K562 (cell line): ENCODE data around the gene EVI5. TPM values are rescaled to one million over a fixed set of nuclear protein-coding genes. Genes with fewer than 3 reads are reported as not detected.

Source experiments
- ATAC-seq: fragments of 200-7000 bp; cut with Tn5 transposase; 3 replicates; pipeline ENCODE4 v1.9.1; 2020; ENCODE audit warnings: moderate library complexity
- BruUV-seq: library from RNA; stranded (reverse); fragments of 400-500 nt; replicated peaks from 2 replicates; lab custom pipeline; 2021; lab: Mats Ljungman, UMichigan
- CTCF ChIA-PET: fragments of 300-600 bp; formaldehyde crosslinking; extraction: SDS; loops from one replicate; lab custom pipeline; 2021; ENCODE audit warnings: low intra/inter-chr PET ratio; lab: Yijun Ruan, JAX
- POLR2A ChIA-PET: fragments of 300-600, 350-650 bp; sonication (Branson Sonifier 250); formaldehyde crosslinking; extraction: SDS; loops from one replicate; lab custom pipeline; 2021; ENCODE audit warnings: antibody characterized with exemption, inconsistent platforms; lab: Yijun Ruan, JAX
- DNase-seq, 4 experiments: peaks; one replicate each; pipeline versions ENCODE4 v3.0.0 to v3.0.0-alpha.2; 2011 to 2018; ENCODE audit warnings: low spot score in 3 of 4, mixed read lengths in 3 of 4; ENCODE audit errors: extremely low read depth in 1 of 4
- FAIRE-seq: peaks from 2 replicates; lab custom pipeline; 2011; peaks lifted over from hg19 to GRCh38; lab: Jason Lieb, UNC
- H2AFZ ChIP-seq: 2 replicates; pipeline ENCODE4 v1.6.0; 2011; ENCODE audit warnings: low read depth, low read length, control low read depth, inconsistent platforms
- H3K27ac ChIP-seq: fragments of 200-600 bp; 3 replicates; pipeline ENCODE4 v1.8.0; 2011; ENCODE audit warnings: low read depth, mild to moderate bottlenecking, control low read depth, inconsistent platforms, low read length, moderate library complexity, mixed read lengths; ENCODE audit errors: extremely low read depth
- H3K27me3 ChIP-seq, 2 experiments: fragments of 300-600 bp in 1 of 2; 2 replicates in 1 of 2; 3 replicates in 1 of 2; pipeline versions ENCODE4 v1.6.0 to v1.8.0; 2011; ENCODE audit warnings: inconsistent platforms in 2 of 2, low read length in 2 of 2, mild to moderate bottlenecking in 1 of 2, mixed read lengths in 1 of 2, moderate library complexity in 1 of 2; ENCODE audit not compliant: control insufficient read depth in 2 of 2, insufficient read depth in 2 of 2
- H3K36me3 ChIP-seq: fragments of 300-600 bp; 3 replicates; pipeline ENCODE4 v1.8.0; 2011; ENCODE audit warnings: mild to moderate bottlenecking, low read length, inconsistent platforms; ENCODE audit not compliant: control insufficient read depth, insufficient read depth
- H3K4me1 ChIP-seq, 2 experiments: fragments of 200-600 bp in 1 of 2; replicated peaks in 1 of 2; 2 replicates in 1 of 2; 3 replicates in 1 of 2; pipeline versions ENCODE4 v1.5.1 to v1.8.0; 2011; ENCODE audit warnings: inconsistent platforms in 2 of 2, low read length in 2 of 2, mild to moderate bottlenecking in 1 of 2, mixed read lengths in 1 of 2, moderate library complexity in 1 of 2; ENCODE audit not compliant: control insufficient read depth in 2 of 2, insufficient read depth in 2 of 2
- H3K4me2 ChIP-seq: 2 replicates; pipeline ENCODE4 v1.6.1; 2011; ENCODE audit warnings: low read length, control low read depth, inconsistent platforms, mixed read lengths; ENCODE audit not compliant: insufficient read depth
- H3K4me3 ChIP-seq: fragments of 200-600 bp; sonication (generic), shearing (Covaris generic); 2 replicates; pipeline ENCODE4 v1.5.1; 2016; ENCODE audit warnings: control low read depth, inconsistent platforms
- H3K79me2 ChIP-seq: fragments of 200-600 bp; 3 replicates; pipeline ENCODE4 v1.8.0; 2011; ENCODE audit warnings: low read length, inconsistent platforms; ENCODE audit not compliant: control insufficient read depth, insufficient read depth
- H3K9ac ChIP-seq, 2 experiments: 2 replicates each; pipeline versions ENCODE4 v1.6.0 to v1.6.1; 2011; ENCODE audit warnings: low read depth in 2 of 2, low read length in 2 of 2, control low read depth in 1 of 2, inconsistent platforms in 1 of 2, mild to moderate bottlenecking in 1 of 2, mixed read lengths in 1 of 2; ENCODE audit not compliant: insufficient read depth in 1 of 2
- H3K9me1 ChIP-seq: one replicate; pipeline ENCODE4 v1.6.0; 2011; ENCODE audit warnings: inconsistent platforms, mild to moderate bottlenecking, low read length, moderate library complexity; ENCODE audit not compliant: control insufficient read depth, insufficient read depth
- H3K9me3 ChIP-seq: replicated peaks from 2 replicates; pipeline ENCODE4 v1.5.1; 2011; ENCODE audit warnings: low read depth, low read length, inconsistent platforms; ENCODE audit not compliant: control insufficient read depth, insufficient read depth
- H4K20me1 ChIP-seq: replicated peaks from 2 replicates; pipeline ENCODE4 v1.6.1; 2011; ENCODE audit warnings: low read length, inconsistent platforms, mixed read lengths; ENCODE audit not compliant: control insufficient read depth, insufficient read depth
- ZNF644 ChIP-seq: fragments of 200-800 bp; sonication (Bioruptor generic); IDR thresholded peaks from 2 replicates; pipeline ENCODE4 v1.6.1; 2016; ENCODE audit warnings: low read depth, missing genetic modification characterization, missing compliant biosample characterization
- WGBS: fragments of 100-300 bp; shearing (Covaris generic); methylation state at CpG from one replicate; pipeline ENCODE4 v1.1.6; 2016; ENCODE audit warnings: low coverage, mixed read lengths; ENCODE audit not compliant: insufficient coverage; ENCODE audit errors: missing lambda C conversion rate; 5-methylcytosine and 5-hydroxymethylcytosine counted together
- in situ Hi-C: fragments of 300-500 bp; cut with MboI; formaldehyde crosslinking; loops from 4 replicates; pipeline ENCODE4 v1.15.0; 2018; ENCODE audit warnings: inconsistent platforms, mixed read lengths
- intact Hi-C: fragments of 100-400 bp; cut with micrococcal nuclease; formaldehyde crosslinking; loops from 2 replicates; pipeline ENCODE4 v1.14.2; 2022
- polyA plus RNA-seq, 8 experiments: library from polyadenylated mRNA; depleted of rRNA in 4 of 8; stranded (reverse) in 5 of 8; unstranded in 3 of 8; fragments of >200 nt; fragmentation: Nextera tagmentation in 2 of 8; fragmentation: Illumina TruSeq in 1 of 8; extraction: Ambion mirVana in 2 of 8; extraction: Trizol in 1 of 8; gene quantifications; 2 replicates each; pipeline versions ENCODE4 v1.2.1 to v1.2.3, GENCODE V29; 2011 to 2014; ENCODE audit warnings: inconsistent platforms in 1 of 8, missing spikeins in 1 of 8
- total RNA-seq, 7 experiments: library from RNA; depleted of rRNA in 6 of 7; stranded (reverse); fragments of >200 nt in 6 of 7; fragmentation: Illumina TruSeq in 2 of 7; extraction: Trizol in 2 of 7; gene quantifications; 2 replicates each; pipeline versions ENCODE4 v1.2.1 to v1.2.3, GENCODE V29; 2011 to 2021; ENCODE audit warnings: low replicate concordance in 1 of 7
- TF ChIP-seq, protein P1 (sequence below), 2 experiments: fragments of 450-650 bp in 1 of 2; sonication (generic) in 1 of 2; formaldehyde crosslinking in 1 of 2; IDR thresholded peaks; 2 replicates each; pipeline versions ENCODE4 v1.7.1 to v1.9.0; 2016 to 2022; ENCODE audit warnings: inconsistent platforms in 1 of 2, mild to moderate bottlenecking in 1 of 2, missing genetic modification reagents in 1 of 2

The EVI5 gene
- total and polyA plus RNA-seq, 9 of the 15 experiments (the other 6 are each of a cell fraction or from before 2014, with no cell fraction given), result 1.7 to 50.1 (median 13.7) TPM

GRCh38 chr1:92752719-92753118, 32.2 kb downstream of the EVI5 start:
- Histone ChIP-seq H3K27me3 (no peaks in the 10 kb centered on the region; a peak in 1 of 5 replicates), H3K4me2 (no peak overlapping the region), H3K9me3 (peaks cover 2% of the 10 kb centered on the region; the same call in 1 of the 2 replicates), H2AFZ (no peak overlapping the region)
- in situ Hi-C loops, result loop anchor here (5.0 kb wide), 1 partner anchor 75 kb away; no protein-coding TSS in a partner anchor
- CTCF ChIA-PET, result interaction anchor here (0.7 kb wide), 1 partner anchor 80 kb away, joined by 5 read pairs; no protein-coding TSS in a partner anchor
- WGBS, result 49% methylated on average over 3 of the region's 3 CpGs
- TF ChIP-seq, protein P1, sequence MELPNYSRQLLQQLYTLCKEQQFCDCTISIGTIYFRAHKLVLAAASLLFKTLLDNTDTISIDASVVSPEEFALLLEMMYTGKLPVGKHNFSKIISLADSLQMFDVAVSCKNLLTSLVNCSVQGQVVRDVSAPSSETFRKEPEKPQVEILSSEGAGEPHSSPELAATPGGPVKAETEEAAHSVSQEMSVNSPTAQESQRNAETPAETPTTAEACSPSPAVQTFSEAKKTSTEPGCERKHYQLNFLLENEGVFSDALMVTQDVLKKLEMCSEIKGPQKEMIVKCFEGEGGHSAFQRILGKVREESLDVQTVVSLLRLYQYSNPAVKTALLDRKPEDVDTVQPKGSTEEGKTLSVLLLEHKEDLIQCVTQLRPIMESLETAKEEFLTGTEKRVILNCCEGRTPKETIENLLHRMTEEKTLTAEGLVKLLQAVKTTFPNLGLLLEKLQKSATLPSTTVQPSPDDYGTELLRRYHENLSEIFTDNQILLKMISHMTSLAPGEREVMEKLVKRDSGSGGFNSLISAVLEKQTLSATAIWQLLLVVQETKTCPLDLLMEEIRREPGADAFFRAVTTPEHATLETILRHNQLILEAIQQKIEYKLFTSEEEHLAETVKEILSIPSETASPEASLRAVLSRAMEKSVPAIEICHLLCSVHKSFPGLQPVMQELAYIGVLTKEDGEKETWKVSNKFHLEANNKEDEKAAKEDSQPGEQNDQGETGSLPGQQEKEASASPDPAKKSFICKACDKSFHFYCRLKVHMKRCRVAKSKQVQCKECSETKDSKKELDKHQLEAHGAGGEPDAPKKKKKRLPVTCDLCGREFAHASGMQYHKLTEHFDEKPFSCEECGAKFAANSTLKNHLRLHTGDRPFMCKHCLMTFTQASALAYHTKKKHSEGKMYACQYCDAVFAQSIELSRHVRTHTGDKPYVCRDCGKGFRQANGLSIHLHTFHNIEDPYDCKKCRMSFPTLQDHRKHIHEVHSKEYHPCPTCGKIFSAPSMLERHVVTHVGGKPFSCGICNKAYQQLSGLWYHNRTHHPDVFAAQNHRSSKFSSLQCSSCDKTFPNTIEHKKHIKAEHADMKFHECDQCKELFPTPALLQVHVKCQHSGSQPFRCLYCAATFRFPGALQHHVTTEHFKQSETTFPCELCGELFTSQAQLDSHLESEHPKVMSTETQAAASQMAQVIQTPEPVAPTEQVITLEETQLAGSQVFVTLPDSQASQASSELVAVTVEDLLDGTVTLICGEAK (IDR thresholded peaks at IDR 0.05), result 0 out of 2 replicates have a peak, but pooled peaks have one; percentile 20
- TF ChIP-seq, protein P1 (CRISPR knock-in tag; IDR thresholded peaks at IDR 0.05), result no peak
- no peak for TF ChIP-seq ZNF644 (tag)
- TF ChIP-seq, all 486 proteins: peak for 1
- Histone ChIP-seq H3K4me3 (no peak overlapping the region), H3K79me2 (peaks cover 43% of the 10 kb centered on the region), H3K36me3 (peaks cover 7% of the 10 kb centered on the region; the same call in 1 of the 3 replicates), H3K9ac (no peak overlapping the region), H3K9me1 (no peaks in the 10 kb centered on the region), H3K27ac (no peak overlapping the region), H3K4me1 (peaks cover 4 to 17% of the 10 kb centered on the region in 2 experiments; a peak in 4 of 5 replicates), H4K20me1 (no peaks in the 10 kb centered on the region; the same call in 1 of the 2 replicates)
- no peak for FAIRE-seq
- POLR2A ChIA-PET, result interaction anchor here (2.2 kb wide), 1 partner anchor 11 kb away, joined by 10 read pairs; no protein-coding TSS in a partner anchor
- intact Hi-C loops, result no loop called here
- ATAC-seq, result no peak
- BruUV-seq, result no TSS peak
- DNase-seq, result no peak
